GM12892 (cell line): Measurements from ENCODE around the gene CRYBA2.

ENCODE experiments used
- POLR2A ChIP-seq: IDR thresholded peaks from 2 replicates; pipeline ENCODE4 v1.6.1; 2011; ENCODE audit warnings: low read depth, low read length, control low read depth
- TAF1 ChIP-seq: IDR thresholded peaks from 2 replicates; pipeline ENCODE4 v1.6.1; 2011; ENCODE audit warnings: low read depth, mild to moderate bottlenecking, control low read depth, low read length, borderline replicate concordance

GRCh38 chr2:218984239-218985020, 8.8 kb downstream of the CRYBA2 start:
- TF ChIP-seq POLR2A (no peak), TAF1 (no peak)
